ENCODE measurements around the gene RBM38.

DNA sequence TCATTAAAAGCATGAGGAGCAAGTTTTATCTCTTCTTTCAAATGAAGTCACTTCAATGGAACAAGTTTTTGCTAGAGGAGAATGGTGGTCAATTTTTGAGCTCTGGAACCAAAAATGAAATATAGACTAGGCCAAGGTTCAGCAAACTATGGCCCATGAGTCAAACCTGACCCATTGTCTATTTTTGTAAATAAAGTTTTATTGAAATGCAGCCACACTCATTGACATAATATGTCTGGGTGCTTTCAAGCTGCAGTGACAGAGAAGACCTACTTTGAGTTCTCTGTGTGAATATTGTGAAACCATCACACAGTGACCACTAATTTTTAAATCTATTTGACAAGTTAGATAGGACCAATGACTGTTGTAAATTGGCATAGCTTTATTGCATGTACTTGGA lies 26.7 kb upstream of the RBM38 start:
- TF ChIP-seq ZC3H11A (IDR thresholded peaks at IDR 0.05; ENCODE audit: low read depth, low read length) (no peak), ZNF263 (CRISPR knock-in tag; IDR thresholded peaks at IDR 0.05; ENCODE audit: borderline replicate concordance) (no peak), SRSF3 (IDR thresholded peaks at IDR 0.05; ENCODE audit: insufficient read depth, low read length) (no peak), SMAD3 (CRISPR knock-in tag; conservative IDR thresholded peaks at IDR 0.05) (no peak), NFXL1 (CRISPR knock-in tag; IDR thresholded peaks at IDR 0.05) (no peak), ARNT (IDR thresholded peaks at IDR 0.05) (no peak), MAFK (IDR thresholded peaks at IDR 0.05; ENCODE audit: low read length) (no peak), SRSF1 (IDR thresholded peaks at IDR 0.05; ENCODE audit: low read depth, low read length) (no peak), THRAP3 (IDR thresholded peaks at IDR 0.05; ENCODE audit: borderline replicate concordance) (no peak), NFYB (IDR thresholded peaks at IDR 0.05; ENCODE audit: extremely low read depth, insufficient read length) (no peak), BRD4 (IDR thresholded peaks at IDR 0.05) (no peak), CCAR2 (IDR thresholded peaks at IDR 0.05; ENCODE audit: low read depth, low read length) (no peak)
- TF ChIP-seq, protein P1, sequence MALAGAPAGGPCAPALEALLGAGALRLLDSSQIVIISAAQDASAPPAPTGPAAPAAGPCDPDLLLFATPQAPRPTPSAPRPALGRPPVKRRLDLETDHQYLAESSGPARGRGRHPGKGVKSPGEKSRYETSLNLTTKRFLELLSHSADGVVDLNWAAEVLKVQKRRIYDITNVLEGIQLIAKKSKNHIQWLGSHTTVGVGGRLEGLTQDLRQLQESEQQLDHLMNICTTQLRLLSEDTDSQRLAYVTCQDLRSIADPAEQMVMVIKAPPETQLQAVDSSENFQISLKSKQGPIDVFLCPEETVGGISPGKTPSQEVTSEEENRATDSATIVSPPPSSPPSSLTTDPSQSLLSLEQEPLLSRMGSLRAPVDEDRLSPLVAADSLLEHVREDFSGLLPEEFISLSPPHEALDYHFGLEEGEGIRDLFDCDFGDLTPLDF (CRISPR knock-in tag; IDR thresholded peaks at IDR 0.05), result no peak
- TF ChIP-seq, protein P2, sequence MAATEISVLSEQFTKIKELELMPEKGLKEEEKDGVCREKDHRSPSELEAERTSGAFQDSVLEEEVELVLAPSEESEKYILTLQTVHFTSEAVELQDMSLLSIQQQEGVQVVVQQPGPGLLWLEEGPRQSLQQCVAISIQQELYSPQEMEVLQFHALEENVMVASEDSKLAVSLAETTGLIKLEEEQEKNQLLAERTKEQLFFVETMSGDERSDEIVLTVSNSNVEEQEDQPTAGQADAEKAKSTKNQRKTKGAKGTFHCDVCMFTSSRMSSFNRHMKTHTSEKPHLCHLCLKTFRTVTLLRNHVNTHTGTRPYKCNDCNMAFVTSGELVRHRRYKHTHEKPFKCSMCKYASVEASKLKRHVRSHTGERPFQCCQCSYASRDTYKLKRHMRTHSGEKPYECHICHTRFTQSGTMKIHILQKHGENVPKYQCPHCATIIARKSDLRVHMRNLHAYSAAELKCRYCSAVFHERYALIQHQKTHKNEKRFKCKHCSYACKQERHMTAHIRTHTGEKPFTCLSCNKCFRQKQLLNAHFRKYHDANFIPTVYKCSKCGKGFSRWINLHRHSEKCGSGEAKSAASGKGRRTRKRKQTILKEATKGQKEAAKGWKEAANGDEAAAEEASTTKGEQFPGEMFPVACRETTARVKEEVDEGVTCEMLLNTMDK (IDR thresholded peaks at IDR 0.05; ENCODE audit: borderline replicate concordance, insufficient read depth, low read depth, low read length, poor library complexity, severe bottlenecking), result no peak
